ENCODE measurements around the gene GSN. TPM values are rescaled to one million over a fixed set of nuclear protein-coding genes. Genes with fewer than 3 reads are reported as not detected.

The GSN gene
- total and polyA plus RNA-seq, 2 of the 13 experiments (the other 11 are each of a cell fraction or from before 2014, with no cell fraction given) = 294 to 307 TPM

DNA sequence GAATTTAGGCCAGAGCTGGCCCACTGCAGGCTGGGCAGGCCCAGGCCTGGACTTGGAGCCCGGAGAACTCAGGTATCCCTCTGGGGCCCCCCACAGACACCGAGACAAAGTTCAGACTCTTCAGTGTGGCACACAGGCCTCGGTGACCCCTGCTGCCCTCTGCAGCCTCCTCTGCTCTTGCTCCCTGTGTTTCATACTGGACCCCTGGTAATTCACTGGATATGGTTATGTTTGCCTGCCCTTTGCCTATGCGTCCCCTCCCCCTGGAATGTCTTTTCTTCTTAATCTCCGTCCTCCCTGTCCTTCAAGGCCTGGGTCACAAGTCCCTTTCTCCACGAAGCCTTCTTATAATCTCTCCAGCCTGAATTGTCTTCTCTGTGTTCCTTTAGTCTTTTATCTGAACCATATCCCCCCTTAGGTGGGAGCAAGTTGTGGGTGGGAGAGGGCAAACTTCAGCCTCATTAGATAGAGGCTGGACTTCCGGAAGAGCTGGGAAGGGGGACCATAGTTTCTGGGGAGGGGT lies 30.1 kb downstream of the GSN start (continued):
- TF ChIP-seq, protein P1, sequence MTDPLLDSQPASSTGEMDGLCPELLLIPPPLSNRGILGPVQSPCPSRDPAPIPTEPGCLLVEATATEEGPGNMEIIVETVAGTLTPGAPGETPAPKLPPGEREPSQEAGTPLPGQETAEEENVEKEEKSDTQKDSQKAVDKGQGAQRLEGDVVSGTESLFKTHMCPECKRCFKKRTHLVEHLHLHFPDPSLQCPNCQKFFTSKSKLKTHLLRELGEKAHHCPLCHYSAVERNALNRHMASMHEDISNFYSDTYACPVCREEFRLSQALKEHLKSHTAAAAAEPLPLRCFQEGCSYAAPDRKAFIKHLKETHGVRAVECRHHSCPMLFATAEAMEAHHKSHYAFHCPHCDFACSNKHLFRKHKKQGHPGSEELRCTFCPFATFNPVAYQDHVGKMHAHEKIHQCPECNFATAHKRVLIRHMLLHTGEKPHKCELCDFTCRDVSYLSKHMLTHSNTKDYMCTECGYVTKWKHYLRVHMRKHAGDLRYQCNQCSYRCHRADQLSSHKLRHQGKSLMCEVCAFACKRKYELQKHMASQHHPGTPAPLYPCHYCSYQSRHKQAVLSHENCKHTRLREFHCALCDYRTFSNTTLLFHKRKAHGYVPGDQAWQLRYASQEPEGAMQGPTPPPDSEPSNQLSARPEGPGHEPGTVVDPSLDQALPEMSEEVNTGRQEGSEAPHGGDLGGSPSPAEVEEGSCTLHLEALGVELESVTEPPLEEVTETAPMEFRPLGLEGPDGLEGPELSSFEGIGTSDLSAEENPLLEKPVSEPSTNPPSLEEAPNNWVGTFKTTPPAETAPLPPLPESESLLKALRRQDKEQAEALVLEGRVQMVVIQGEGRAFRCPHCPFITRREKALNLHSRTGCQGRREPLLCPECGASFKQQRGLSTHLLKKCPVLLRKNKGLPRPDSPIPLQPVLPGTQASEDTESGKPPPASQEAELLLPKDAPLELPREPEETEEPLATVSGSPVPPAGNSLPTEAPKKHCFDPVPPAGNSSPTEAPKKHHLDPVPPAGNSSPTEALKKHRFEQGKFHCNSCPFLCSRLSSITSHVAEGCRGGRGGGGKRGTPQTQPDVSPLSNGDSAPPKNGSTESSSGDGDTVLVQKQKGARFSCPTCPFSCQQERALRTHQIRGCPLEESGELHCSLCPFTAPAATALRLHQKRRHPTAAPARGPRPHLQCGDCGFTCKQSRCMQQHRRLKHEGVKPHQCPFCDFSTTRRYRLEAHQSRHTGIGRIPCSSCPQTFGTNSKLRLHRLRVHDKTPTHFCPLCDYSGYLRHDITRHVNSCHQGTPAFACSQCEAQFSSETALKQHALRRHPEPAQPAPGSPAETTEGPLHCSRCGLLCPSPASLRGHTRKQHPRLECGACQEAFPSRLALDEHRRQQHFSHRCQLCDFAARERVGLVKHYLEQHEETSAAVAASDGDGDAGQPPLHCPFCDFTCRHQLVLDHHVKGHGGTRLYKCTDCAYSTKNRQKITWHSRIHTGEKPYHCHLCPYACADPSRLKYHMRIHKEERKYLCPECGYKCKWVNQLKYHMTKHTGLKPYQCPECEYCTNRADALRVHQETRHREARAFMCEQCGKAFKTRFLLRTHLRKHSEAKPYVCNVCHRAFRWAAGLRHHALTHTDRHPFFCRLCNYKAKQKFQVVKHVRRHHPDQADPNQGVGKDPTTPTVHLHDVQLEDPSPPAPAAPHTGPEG (CRISPR knock-in tag; IDR thresholded peaks at IDR 0.05) = no peak
- TF ChIP-seq MTA1 (CRISPR knock-in tag; IDR thresholded peaks at IDR 0.05; ENCODE audit: borderline replicate concordance) (peak; percentile 39; the same call in 1 of the 2 replicates), ZNF614 (CRISPR knock-in tag; IDR thresholded peaks at IDR 0.05; ENCODE audit: borderline replicate concordance) (no peak), HMGA1 (CRISPR knock-in tag; conservative IDR thresholded peaks at IDR 0.05) (no peak), ZNF484 (CRISPR knock-in tag; IDR thresholded peaks at IDR 0.05; ENCODE audit: borderline replicate concordance, low read depth) (no peak), REPIN1 (CRISPR knock-in tag; IDR thresholded peaks at IDR 0.05; ENCODE audit: borderline replicate concordance, low read depth) (peak; percentile 26; the same call in 1 of the 2 replicates), ZZZ3 (CRISPR knock-in tag; IDR thresholded peaks at IDR 0.05; ENCODE audit: borderline replicate concordance) (no peak), GATA4 (IDR thresholded peaks at IDR 0.05; ENCODE audit: borderline replicate concordance, low read depth) (0 out of 2 replicates have a peak, but pooled peaks have one; percentile 32), SETDB1 (CRISPR knock-in tag; IDR thresholded peaks at IDR 0.05; ENCODE audit: borderline replicate concordance) (no peak), ZNF44 (CRISPR knock-in tag; IDR thresholded peaks at IDR 0.05) (no peak), RXRB (CRISPR knock-in tag; IDR thresholded peaks at IDR 0.05; ENCODE audit: borderline replicate concordance) (peak; percentile 83), PHF5A (CRISPR knock-in tag; IDR thresholded peaks at IDR 0.05; ENCODE audit: low read depth, unreplicated experiment) (peak; percentile 82), NR3C1 (CRISPR knock-in tag; IDR thresholded peaks at IDR 0.05) (no peak), MYNN (CRISPR knock-in tag; IDR thresholded peaks at IDR 0.05; ENCODE audit: low read depth) (no peak), RBFOX2 (IDR thresholded peaks at IDR 0.05; ENCODE audit: low read depth, low read length) (peak; percentile 45; the same call in 1 of the 2 replicates), ZNF124 (CRISPR knock-in tag; IDR thresholded peaks at IDR 0.05) (no peak), ZNF773 (CRISPR knock-in tag; IDR thresholded peaks at IDR 0.05; ENCODE audit: borderline replicate concordance) (no peak), WIZ (CRISPR knock-in tag; IDR thresholded peaks at IDR 0.05) (no peak)
- TF ChIP-seq, protein P2, sequence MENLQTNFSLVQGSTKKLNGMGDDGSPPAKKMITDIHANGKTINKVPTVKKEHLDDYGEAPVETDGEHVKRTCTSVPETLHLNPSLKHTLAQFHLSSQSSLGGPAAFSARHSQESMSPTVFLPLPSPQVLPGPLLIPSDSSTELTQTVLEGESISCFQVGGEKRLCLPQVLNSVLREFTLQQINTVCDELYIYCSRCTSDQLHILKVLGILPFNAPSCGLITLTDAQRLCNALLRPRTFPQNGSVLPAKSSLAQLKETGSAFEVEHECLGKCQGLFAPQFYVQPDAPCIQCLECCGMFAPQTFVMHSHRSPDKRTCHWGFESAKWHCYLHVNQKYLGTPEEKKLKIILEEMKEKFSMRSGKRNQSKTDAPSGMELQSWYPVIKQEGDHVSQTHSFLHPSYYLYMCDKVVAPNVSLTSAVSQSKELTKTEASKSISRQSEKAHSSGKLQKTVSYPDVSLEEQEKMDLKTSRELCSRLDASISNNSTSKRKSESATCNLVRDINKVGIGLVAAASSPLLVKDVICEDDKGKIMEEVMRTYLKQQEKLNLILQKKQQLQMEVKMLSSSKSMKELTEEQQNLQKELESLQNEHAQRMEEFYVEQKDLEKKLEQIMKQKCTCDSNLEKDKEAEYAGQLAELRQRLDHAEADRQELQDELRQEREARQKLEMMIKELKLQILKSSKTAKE (CRISPR knock-in tag; IDR thresholded peaks at IDR 0.05; ENCODE audit: borderline replicate concordance) = peak; percentile 46
- TF ChIP-seq, protein P3, sequence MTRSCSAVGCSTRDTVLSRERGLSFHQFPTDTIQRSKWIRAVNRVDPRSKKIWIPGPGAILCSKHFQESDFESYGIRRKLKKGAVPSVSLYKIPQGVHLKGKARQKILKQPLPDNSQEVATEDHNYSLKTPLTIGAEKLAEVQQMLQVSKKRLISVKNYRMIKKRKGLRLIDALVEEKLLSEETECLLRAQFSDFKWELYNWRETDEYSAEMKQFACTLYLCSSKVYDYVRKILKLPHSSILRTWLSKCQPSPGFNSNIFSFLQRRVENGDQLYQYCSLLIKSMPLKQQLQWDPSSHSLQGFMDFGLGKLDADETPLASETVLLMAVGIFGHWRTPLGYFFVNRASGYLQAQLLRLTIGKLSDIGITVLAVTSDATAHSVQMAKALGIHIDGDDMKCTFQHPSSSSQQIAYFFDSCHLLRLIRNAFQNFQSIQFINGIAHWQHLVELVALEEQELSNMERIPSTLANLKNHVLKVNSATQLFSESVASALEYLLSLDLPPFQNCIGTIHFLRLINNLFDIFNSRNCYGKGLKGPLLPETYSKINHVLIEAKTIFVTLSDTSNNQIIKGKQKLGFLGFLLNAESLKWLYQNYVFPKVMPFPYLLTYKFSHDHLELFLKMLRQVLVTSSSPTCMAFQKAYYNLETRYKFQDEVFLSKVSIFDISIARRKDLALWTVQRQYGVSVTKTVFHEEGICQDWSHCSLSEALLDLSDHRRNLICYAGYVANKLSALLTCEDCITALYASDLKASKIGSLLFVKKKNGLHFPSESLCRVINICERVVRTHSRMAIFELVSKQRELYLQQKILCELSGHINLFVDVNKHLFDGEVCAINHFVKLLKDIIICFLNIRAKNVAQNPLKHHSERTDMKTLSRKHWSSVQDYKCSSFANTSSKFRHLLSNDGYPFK (CRISPR knock-in tag; IDR thresholded peaks at IDR 0.05; ENCODE audit: borderline replicate concordance) = no peak

Data from HepG2 (cell line).